SK-N-SH treated with all-trans-retinoic acid at 6 μM for 48 hours (cell line): Measurements from ENCODE around the gene PRR11.

Experiments
- ATAC-seq: fragments of 200-7000 bp; cut with Tn5 transposase; 3 replicates; pipeline ENCODE4 v1.9.1; 2020; ENCODE audit warnings: mild to moderate bottlenecking, moderate library complexity
- ARNTL ChIP-seq: fragments of 450-650 bp; formaldehyde crosslinking; IDR thresholded peaks from 2 replicates; pipeline ENCODE4 v1.5.0; 2020; ENCODE audit warnings: low read depth, mild to moderate bottlenecking, moderate library complexity, borderline replicate concordance
- BACH2 ChIP-seq: fragments of 250-450 bp; sonication (Bioruptor Pico); IDR thresholded peaks from 2 replicates; pipeline ENCODE4 v1.9.0; 2021; ENCODE audit warnings: mild to moderate bottlenecking, borderline replicate concordance
- CSDC2 ChIP-seq: fragments of 250-450 bp; sonication (Bioruptor Pico); IDR thresholded peaks from 2 replicates; pipeline ENCODE4 v1.5.0; 2020; ENCODE audit warnings: mild to moderate bottlenecking, moderate library complexity
- CSRNP3 ChIP-seq: fragments of 250-450 bp; sonication (Bioruptor Pico); IDR thresholded peaks from 2 replicates; pipeline ENCODE4 v1.5.1; 2021; ENCODE audit warnings: mild to moderate bottlenecking, moderate library complexity
- ESRRG ChIP-seq: fragments of 250-450 bp; sonication (Bioruptor Pico); IDR thresholded peaks from 2 replicates; pipeline ENCODE4 v1.6.1; 2021; ENCODE audit warnings: mild to moderate bottlenecking
- GLIS3 ChIP-seq: fragments of 250-450 bp; sonication (Bioruptor Pico); IDR thresholded peaks from 2 replicates; pipeline ENCODE4 v1.5.0; 2020; ENCODE audit warnings: mild to moderate bottlenecking, moderate library complexity
- ISL1 ChIP-seq: fragments of 250-450 bp; sonication (Bioruptor Pico); IDR thresholded peaks from 2 replicates; pipeline ENCODE4 v2.1.2; 2022; ENCODE audit warnings: mild to moderate bottlenecking, moderate library complexity
- PATZ1 ChIP-seq: fragments of 250-450 bp; sonication (Bioruptor Pico); IDR thresholded peaks from 2 replicates; pipeline ENCODE4 v1.8.0; 2020; ENCODE audit warnings: mild to moderate bottlenecking, moderate library complexity, borderline replicate concordance
- PPARA ChIP-seq: fragments of 250-450 bp; sonication (Bioruptor Pico); IDR thresholded peaks from 2 replicates; pipeline ENCODE4 v1.5.0; 2020; ENCODE audit warnings: mild to moderate bottlenecking, borderline replicate concordance
- RARB ChIP-seq: fragments of 250-450 bp; sonication (Bioruptor Pico); IDR thresholded peaks from 2 replicates; pipeline ENCODE4 v1.8.0; 2021; ENCODE audit warnings: mild to moderate bottlenecking, moderate library complexity
- SNAI2 ChIP-seq: fragments of 250-450 bp; sonication (Bioruptor Pico); IDR thresholded peaks from 2 replicates; pipeline ENCODE4 v1.5.0; 2020; ENCODE audit warnings: mild to moderate bottlenecking, moderate library complexity
- TOX ChIP-seq: fragments of 250-450 bp; sonication (Bioruptor Pico); IDR thresholded peaks from 2 replicates; pipeline ENCODE4 v1.8.0; 2021; ENCODE audit warnings: mild to moderate bottlenecking, moderate library complexity, borderline replicate concordance
- ZC3H10 ChIP-seq: fragments of 250-450 bp; sonication (Bioruptor Pico); IDR thresholded peaks from 2 replicates; pipeline ENCODE4 v1.5.1; 2021; ENCODE audit warnings: mild to moderate bottlenecking, moderate library complexity
- ZFP30 ChIP-seq: fragments of 450-650 bp; formaldehyde crosslinking; IDR thresholded peaks from 2 replicates; pipeline ENCODE4 v1.5.0; 2022; ENCODE audit warnings: mild to moderate bottlenecking, moderate library complexity
- ZNF565 ChIP-seq: fragments of 450-650 bp; formaldehyde crosslinking; conservative IDR thresholded peaks from 2 replicates; pipeline ENCODE4 v1.5.0; 2020; ENCODE audit warnings: low read depth, mild to moderate bottlenecking, moderate library complexity
- ZNF70 ChIP-seq: fragments of 450-650 bp; formaldehyde crosslinking; IDR thresholded peaks from 2 replicates; pipeline ENCODE4 v1.5.0; 2020; ENCODE audit warnings: mild to moderate bottlenecking, moderate library complexity
- ZNF8 ChIP-seq: fragments of 450-650 bp; formaldehyde crosslinking; IDR thresholded peaks from 2 replicates; pipeline ENCODE4 v1.5.0; 2020; ENCODE audit warnings: mild to moderate bottlenecking, moderate library complexity
- TF ChIP-seq, protein P1 (sequence below): fragments of 250-450 bp; sonication (Bioruptor Pico); IDR thresholded peaks from 2 replicates; pipeline ENCODE4 v1.5.0; 2020; ENCODE audit warnings: mild to moderate bottlenecking, moderate library complexity
- TF ChIP-seq, protein P2 (sequence below): fragments of 250-450 bp; sonication (Bioruptor Pico); IDR thresholded peaks from 2 replicates; pipeline ENCODE4 v1.5.1; 2020; ENCODE audit warnings: low read depth, mild to moderate bottlenecking, moderate library complexity
- TF ChIP-seq, protein P3 (sequence below): fragments of 250-450 bp; sonication (Bioruptor Pico); IDR thresholded peaks from 2 replicates; pipeline ENCODE4 v1.8.0; 2021; ENCODE audit warnings: low read depth, mild to moderate bottlenecking, moderate library complexity, borderline replicate concordance

The PRR11 gene

GRCh38 chr17:59190806-59191205 lies 35.3 kb downstream of the PRR11 start:
- ATAC-seq, result no peak; the same call in 2 of the 3 replicates
- TF ChIP-seq ZNF565 (CRISPR knock-in tag) (no peak), SNAI2 (CRISPR knock-in tag) (no peak), PATZ1 (CRISPR knock-in tag) (no peak), ZC3H10 (CRISPR knock-in tag) (no peak), TOX (CRISPR knock-in tag) (no peak), ZNF8 (CRISPR knock-in tag) (no peak), ESRRG (CRISPR knock-in tag) (no peak), CSRNP3 (CRISPR knock-in tag) (no peak), CSDC2 (CRISPR knock-in tag) (no peak)
- TF ChIP-seq, protein P1, sequence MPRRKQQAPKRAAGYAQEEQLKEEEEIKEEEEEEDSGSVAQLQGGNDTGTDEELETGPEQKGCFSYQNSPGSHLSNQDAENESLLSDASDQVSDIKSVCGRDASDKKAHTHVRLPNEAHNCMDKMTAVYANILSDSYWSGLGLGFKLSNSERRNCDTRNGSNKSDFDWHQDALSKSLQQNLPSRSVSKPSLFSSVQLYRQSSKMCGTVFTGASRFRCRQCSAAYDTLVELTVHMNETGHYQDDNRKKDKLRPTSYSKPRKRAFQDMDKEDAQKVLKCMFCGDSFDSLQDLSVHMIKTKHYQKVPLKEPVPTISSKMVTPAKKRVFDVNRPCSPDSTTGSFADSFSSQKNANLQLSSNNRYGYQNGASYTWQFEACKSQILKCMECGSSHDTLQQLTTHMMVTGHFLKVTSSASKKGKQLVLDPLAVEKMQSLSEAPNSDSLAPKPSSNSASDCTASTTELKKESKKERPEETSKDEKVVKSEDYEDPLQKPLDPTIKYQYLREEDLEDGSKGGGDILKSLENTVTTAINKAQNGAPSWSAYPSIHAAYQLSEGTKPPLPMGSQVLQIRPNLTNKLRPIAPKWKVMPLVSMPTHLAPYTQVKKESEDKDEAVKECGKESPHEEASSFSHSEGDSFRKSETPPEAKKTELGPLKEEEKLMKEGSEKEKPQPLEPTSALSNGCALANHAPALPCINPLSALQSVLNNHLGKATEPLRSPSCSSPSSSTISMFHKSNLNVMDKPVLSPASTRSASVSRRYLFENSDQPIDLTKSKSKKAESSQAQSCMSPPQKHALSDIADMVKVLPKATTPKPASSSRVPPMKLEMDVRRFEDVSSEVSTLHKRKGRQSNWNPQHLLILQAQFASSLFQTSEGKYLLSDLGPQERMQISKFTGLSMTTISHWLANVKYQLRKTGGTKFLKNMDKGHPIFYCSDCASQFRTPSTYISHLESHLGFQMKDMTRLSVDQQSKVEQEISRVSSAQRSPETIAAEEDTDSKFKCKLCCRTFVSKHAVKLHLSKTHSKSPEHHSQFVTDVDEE (CRISPR knock-in tag), result no peak
- TF ChIP-seq, protein P2, sequence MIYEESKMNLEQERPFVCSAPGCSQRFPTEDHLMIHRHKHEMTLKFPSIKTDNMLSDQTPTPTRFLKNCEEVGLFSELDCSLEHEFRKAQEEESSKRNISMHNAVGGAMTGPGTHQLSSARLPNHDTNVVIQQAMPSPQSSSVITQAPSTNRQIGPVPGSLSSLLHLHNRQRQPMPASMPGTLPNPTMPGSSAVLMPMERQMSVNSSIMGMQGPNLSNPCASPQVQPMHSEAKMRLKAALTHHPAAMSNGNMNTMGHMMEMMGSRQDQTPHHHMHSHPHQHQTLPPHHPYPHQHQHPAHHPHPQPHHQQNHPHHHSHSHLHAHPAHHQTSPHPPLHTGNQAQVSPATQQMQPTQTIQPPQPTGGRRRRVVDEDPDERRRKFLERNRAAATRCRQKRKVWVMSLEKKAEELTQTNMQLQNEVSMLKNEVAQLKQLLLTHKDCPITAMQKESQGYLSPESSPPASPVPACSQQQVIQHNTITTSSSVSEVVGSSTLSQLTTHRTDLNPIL, result no peak
- TF ChIP-seq, protein P3, sequence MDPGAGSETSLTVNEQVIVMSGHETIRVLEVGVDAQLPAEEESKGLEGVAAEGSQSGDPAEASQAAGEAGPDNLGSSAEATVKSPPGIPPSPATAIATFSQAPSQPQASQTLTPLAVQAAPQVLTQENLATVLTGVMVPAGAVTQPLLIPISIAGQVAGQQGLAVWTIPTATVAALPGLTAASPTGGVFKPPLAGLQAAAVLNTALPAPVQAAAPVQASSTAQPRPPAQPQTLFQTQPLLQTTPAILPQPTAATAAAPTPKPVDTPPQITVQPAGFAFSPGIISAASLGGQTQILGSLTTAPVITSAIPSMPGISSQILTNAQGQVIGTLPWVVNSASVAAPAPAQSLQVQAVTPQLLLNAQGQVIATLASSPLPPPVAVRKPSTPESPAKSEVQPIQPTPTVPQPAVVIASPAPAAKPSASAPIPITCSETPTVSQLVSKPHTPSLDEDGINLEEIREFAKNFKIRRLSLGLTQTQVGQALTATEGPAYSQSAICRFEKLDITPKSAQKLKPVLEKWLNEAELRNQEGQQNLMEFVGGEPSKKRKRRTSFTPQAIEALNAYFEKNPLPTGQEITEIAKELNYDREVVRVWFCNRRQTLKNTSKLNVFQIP (CRISPR knock-in tag), result no peak

DNA sequence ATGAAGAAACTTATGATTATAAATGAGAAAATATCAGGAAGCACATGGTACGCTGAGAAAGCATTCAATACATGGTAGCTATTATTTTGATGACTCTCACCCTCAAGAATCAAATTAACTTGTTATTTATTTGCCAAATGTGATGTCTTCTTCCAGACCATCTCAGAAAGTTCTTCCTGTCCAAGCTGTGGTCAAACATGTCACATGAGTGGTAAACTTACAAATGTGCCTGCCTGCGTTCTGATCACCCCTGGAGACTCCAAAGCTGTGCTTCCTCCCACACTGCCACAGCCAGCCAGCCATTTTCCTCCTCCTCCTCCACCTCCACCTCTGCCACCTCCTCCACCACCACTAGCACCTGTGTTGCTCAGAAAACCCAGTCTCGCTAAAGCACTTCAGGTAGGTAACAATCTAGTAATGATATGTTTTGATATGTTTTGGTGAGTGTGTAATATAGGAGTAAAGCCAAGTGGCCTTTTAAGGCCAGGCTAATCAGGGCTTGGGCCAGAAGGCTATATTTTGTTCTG lies 37.9 kb downstream of the PRR11 start:
- TF ChIP-seq ZFP30 (CRISPR knock-in tag) (no peak), ISL1 (CRISPR knock-in tag) (no peak), ZNF70 (CRISPR knock-in tag) (no peak), ESRRG (CRISPR knock-in tag) (no peak), PATZ1 (CRISPR knock-in tag) (no peak), ZNF8 (CRISPR knock-in tag) (no peak), PPARA (CRISPR knock-in tag) (no peak), RARB (no peak), TOX (CRISPR knock-in tag) (no peak), ZC3H10 (CRISPR knock-in tag) (no peak), GLIS3 (CRISPR knock-in tag) (no peak), CSDC2 (CRISPR knock-in tag) (no peak), BACH2 (CRISPR knock-in tag) (no peak), ARNTL (CRISPR knock-in tag) (no peak), SNAI2 (CRISPR knock-in tag) (no peak), ZNF565 (CRISPR knock-in tag) (no peak)
- TF ChIP-seq, protein P2, result no peak
- TF ChIP-seq, protein P1 (CRISPR knock-in tag), result no peak
- TF ChIP-seq, protein P3 (CRISPR knock-in tag), result no peak
- no peak for ATAC-seq
